Stimulated activated CD8-positive, alpha-beta memory T cell treated with anti-CD3 and anti-CD28 coated beads, Interleukin-2, amount 100 ng/mL, for 48 hours (primary cell): ENCODE data around the gene PDPK1.
"Not testable (repeated sequence)": the region's sequence is repeated elsewhere in the genome, so short reads cannot be mapped to it uniquely, and the experiment has no call there.

ENCODE experiments used
- DNase-seq, 2 donors: peaks; one replicate each; pipeline ENCODE4 v3.0.0-alpha.2; 2020; ENCODE audit warnings: low read depth in 2 of 2

PDPK1 gene

DNA sequence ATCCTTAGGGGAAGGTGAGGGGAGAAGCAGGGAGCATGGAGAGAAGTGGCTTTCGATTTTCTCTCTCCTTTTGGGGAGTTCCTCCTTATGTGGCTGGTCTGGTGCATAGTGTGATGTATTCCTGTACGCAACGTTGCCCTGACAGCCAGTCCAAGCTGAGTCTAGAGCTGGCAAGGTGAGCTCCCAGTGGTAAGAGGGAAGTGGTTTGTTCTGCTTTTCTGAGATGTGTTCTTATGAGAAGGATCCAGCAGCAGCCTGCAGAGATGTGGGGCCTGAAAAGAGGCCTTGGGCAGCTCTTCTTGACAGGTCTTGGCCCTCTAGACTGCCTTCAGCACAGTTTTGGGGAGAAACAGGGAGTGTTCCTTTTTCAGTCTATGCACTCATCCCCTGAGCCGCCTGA, 3.1 kb downstream of the PDPK1 start:
- DNase-seq, result not testable (repeated sequence)

DNA sequence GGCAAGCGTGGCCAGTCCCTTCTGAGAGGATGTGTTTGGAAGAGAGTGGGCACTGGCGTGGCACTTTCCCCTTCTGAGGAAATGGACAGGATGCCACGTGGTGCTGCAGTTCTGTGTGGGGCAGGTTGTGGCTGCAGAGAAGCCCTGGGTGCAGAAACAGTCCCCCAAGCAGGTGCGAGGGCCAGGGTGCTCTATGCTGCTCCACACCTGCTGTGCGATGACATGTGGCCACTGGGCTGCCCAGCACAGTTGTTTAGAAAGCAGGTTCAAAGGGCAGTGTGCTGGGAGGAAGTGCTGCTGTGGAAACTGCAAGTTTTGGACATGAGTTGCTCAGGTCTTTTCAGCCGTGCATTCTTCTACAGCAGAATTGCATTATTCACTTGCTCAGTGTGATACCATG, 3.6 kb downstream of the PDPK1 start:
- DNase-seq, result not testable (repeated sequence)

DNA sequence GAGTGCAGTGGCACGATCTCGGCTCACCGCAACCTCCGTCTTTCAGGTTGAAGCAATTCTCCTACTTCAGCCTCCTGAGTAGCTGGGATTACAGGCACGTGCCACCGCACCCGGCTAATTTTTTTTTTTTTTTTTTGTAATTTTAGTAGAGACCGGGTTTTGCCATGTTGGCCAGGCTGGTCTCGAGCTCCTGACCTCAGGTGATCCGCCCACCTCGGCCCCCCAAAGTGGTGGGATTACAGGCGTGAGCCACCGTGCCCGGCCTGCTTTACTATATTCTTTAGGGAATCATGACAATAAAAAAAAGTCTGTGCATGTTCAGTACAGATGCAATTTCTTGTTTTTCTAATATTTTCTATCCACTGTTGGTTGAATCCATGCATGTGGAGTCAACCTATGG, 6.0 kb downstream of the PDPK1 start:
- DNase-seq, result not testable (repeated sequence)

DNA sequence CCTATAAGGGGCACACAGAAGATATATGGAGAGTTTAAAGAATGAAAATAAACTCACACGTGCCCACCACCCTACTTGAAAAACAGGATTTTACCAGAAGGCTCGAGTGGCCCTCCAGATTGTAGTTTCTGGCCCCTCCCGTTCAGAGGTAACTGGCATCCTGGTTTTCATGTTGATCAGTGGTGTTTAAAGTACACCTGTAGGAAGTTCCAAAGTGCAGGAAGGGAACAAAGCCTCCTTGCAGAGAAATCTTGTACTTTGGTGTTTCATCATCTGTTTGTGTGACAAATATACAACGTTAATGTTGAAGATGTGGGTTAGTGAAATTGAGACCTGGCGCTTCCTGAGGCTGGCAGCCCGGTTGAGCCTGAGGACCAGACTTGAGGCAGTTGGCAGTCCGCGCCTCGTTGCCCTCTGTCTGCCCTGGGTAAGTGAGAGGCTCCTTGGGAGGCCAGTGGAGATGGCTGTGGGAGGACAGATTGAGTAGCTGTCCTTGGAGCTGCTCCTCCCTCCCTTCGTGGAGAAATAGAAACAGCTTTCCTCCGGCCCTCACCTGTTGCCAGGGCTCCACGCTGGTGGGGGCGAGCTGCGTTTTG, 12.6 kb downstream of the PDPK1 start:
- DNase-seq, result not testable (repeated sequence)

DNA sequence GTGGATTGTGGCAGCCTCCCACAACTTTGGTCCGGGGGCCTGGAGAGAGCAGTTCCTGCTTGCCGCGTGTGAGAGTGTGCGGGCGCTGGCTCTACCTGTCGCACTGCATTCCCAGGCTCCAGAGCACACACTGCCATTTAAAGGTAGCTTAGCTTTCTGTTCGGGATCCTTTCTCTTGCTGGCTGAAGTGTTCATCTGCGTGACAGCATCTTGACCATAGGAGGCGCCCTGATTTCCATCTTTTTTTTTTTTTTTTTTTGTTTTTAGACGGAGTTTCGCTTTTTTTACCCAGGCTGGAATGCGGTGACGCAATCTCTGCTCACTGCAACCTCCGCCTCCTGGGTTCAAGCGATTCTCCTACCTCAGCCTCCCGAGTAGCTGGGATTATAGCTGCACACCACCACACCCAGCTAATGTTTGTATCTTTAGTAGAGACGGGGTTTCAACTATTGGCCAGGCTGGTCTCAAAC, 13.6 kb downstream of the PDPK1 start:
- not testable (repeated sequence) for DNase-seq

DNA sequence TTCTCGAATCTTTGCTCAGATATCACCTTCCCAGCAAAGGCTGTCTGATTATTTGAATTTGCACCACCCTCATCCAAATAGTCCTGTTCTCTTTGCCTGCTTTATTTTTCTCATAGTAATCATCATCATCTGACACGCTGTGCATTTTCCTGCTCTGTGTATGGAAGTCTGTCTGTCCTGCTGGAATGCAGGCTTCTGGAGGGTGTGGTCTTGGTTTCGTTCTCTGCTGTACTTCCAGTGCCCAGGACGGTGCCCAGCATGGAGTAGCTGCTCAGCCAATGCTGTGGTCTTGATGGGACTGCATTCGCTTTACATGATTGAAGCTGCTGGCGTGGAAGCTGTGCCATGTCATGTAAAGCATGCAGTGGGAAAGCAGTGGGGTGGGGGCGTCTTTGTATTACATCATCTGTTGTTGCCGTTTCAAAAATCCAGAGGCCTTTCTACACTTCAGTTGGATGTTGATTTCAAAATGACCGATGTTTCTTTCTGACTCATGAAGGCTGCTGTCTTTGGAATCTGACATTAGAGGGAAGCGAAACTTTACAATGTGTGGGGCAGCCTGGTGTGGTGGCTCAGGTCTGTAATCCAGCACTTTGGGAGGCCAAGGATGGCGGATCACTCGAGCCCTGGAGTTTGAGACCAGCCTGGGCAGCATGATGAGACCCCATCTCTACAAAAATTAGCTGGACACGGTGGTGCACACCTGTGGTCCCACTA, 17.0 kb downstream of the PDPK1 start:
- DNase-seq, result not testable (repeated sequence)

DNA sequence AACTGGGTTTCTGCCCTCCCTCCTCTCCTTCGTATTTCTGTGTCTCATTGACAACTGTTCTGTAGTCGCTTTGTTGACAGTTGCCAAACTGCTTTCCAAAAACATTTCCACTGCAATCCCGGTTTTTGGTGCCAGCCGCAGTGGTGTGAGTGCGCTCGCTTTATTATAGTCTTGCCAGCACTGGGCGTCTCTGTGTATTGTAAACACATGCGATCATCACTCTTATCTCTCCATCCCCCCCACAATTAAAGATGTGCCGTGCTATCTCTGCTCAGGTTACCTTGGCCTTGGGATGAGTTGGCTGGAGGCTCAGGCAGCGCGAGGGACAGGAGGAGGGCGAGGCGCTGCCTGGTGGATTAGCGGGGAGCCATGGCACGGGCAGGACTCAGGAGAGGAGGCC, 19.3 kb downstream of the PDPK1 start:
- DNase-seq, result not testable (repeated sequence)

DNA sequence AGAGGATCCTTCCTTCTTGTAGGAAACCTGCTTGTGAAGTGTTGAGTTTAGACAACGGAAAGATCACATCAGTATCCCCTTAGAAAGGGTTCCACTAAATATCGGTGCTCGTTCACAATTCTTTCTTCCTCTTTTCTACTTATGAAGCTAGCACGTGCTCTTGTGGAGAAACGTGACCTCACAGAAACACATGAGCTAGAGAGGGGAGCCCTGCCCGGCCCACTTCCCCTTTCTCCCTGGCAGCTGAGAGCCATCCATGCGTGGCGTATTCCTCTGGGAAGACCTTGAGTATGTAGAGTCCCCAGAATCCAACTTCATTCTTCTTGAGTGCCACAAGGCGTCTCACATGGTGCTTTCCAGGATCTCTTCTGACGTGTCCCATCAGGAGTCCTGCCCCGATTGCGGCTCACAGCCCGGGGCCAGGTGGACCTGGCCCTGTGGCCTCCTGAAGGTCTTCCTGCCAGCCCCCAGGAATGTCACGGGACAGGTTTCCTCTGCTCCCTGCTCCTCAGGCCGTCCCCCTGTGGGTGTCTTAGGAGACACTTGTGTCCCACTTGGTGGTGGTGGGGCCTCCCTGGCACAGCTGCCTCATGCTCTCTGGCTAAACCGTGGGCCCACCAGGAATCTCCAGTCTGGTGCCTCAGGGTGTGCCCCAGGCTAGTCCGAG, 22.4 kb downstream of the PDPK1 start:
- DNase-seq, result not testable (repeated sequence)

DNA sequence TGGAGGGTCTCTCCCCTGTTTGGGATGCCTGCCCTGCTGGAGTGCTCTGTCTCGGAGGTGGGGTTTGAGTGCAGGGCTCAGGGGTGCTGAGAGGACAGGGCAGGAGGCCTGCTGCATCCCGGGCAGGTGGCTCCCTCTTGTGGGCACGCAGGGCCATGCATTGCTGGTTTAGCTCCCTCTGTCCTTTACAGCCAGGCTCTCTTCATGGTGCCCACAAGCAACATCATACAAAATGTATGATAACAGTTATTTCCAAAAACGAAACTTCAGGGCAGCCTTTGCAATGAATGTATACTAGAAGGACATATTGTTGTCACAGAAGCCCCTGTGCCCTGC, 22.9 kb downstream of the PDPK1 start:
- peak in 1 of 2 donors; percentile 65 for DNase-seq

DNA sequence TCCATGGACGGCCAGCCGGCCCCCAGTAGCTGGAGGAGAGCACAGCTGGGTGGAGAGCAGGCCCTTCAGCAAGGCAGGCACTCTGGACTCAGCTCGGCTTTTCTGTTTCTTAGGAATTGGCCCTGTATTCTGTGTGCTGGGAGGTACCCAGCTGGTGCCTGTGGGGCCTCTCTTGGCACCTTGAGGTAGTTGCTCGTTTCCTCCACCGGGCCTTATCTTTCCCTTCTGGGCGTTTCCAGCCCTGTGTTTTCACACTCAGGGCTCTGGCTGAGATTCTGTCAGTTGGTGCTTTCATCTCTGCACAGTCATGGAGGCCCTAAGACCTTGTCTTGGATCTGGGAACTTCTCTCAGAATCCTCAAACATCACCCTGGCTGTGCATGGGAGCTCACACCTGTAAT, 29.7 kb downstream of the PDPK1 start:
- DNase-seq, result not testable (repeated sequence)

DNA sequence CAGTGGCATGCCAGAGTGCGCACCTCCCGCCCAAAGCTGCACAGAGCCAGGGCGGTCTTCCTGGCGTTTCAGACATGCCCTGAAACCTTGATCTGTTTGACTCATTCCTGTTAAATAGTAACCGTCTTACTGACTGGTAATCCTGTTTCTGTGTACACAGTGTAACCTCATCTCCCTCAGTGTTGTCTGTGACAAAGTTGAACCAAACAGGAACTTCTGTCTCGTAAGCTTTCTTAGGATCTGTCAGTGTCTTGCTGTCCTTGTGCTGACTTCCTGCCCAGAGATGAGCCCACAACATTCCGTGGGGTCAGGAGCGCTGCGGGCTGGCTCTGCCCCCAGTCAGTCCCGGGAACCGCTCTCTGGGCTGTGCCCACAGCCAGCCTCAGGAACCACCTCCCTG, 30.8 kb downstream of the PDPK1 start:
- DNase-seq, result not testable (repeated sequence)

DNA sequence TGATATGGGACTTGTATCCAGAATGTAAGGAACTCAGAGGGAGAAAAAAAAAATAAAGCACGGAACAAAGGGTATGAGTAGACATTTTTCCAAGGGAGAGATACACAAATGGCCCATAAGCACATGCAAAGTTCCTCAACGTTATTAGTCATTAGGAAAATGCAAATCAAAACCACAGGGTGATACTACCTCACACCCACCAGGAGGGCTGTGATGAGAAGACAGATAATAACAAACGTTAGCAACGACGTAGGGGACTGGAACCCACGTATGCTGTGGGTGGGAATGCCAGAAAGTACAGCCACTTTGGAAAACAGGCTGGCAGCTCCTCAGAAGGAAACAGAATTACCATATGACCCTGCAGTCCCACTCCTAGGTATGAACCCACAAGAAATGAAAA, 34.9 kb downstream of the PDPK1 start:
- DNase-seq, result not testable (repeated sequence)

DNA sequence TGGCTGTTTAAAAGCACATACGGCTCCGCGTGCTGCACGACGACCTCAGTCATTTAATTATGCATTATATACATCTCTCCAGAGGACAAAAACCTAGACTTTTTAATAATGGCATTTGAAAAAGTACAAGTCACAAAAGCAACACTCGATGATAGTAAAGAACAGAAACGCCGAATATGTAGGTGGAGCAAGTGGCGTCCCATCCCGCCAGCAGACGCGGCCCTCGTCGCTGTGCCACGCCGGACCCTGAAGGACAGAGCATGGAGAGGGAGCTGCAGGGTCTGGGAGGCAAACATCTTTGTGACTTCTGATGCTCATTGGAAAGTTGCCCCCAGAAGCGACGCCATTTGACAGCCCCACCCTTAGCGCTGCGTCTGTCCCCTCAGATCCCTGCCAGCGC, 38.0 kb downstream of the PDPK1 start:
- DNase-seq, result not testable (repeated sequence)

DNA sequence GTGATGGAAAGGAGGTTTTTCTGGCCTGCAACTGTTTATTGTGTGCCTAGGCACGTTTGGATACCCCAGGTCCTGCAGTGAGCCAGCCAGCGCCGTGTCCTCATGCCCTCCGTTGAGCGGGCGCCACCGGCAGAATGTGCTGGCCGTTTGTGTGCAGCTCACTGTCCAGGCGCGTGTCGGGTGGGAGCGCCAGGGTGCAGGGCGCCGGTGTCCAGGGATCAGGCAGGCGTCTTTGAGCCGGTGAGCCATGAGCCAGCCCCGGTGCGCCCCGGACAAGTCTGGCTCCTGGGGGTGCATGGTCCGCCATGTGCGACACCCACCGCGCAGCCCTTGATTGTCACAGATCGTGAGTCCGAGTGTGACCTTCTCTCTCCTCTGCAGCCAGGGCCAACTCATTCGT, 39.2 kb downstream of the PDPK1 start:
- DNase-seq, result not testable (repeated sequence)

DNA sequence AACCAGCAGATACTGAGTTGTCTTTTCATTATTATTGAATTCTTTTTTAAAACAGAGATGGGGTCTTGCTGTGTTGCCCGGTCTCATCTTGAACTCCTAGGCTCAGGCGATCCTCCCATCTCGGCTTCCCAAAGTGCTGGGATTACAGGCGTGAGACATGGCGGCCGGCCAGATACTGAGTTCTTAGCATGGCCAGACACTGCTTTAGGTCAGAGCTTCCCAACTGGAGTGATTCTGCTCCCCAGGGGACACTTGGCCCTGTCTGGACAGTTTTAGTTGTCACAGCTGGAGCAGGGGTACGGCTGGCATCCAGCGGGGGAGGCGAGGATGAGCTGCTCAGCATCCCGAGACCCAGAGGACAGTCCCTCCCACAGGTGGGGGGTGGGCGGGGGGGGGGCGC, 41.1 kb downstream of the PDPK1 start:
- not testable (repeated sequence) for DNase-seq

DNA sequence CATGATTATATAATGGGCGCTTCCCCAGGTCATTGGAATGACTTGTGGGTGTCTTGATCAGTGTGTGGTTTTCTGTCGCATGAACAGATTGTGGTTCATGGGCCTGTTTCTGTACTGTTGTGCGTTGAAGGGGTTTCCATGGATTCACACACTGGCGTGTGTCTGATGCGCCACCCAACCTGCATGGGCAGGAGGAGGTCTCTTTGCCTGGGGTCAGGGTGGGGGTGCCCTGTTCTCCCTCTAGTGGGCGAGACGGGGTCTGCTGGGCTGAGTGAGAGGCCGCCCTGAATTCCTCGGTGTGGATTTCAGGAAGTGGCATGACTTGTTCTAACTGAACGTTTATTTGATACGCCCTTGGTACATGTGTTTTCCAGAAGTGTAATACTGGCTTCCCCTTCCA, 42.3 kb downstream of the PDPK1 start:
- DNase-seq, result not testable (repeated sequence)

DNA sequence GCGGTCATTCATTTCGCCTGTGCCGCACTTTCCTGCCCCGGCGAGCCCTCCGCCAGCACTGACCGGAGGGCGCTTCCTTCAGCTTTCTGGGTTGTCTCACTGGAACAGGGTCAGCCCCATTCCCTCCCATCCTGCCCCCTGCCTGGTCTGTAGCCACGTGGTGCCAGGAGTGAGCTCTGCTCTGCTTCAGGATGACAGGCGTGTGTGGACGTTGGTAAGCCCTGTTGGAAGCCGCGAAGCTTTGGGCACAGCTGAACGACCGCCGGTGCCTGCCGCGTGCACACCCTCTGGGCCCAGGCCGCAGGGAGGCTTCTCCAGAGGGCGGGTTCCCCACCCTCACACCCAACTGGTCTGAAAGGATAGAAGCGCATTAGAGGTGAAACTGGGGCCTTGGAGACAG, 43.0 kb downstream of the PDPK1 start:
- not testable (repeated sequence) for DNase-seq

DNA sequence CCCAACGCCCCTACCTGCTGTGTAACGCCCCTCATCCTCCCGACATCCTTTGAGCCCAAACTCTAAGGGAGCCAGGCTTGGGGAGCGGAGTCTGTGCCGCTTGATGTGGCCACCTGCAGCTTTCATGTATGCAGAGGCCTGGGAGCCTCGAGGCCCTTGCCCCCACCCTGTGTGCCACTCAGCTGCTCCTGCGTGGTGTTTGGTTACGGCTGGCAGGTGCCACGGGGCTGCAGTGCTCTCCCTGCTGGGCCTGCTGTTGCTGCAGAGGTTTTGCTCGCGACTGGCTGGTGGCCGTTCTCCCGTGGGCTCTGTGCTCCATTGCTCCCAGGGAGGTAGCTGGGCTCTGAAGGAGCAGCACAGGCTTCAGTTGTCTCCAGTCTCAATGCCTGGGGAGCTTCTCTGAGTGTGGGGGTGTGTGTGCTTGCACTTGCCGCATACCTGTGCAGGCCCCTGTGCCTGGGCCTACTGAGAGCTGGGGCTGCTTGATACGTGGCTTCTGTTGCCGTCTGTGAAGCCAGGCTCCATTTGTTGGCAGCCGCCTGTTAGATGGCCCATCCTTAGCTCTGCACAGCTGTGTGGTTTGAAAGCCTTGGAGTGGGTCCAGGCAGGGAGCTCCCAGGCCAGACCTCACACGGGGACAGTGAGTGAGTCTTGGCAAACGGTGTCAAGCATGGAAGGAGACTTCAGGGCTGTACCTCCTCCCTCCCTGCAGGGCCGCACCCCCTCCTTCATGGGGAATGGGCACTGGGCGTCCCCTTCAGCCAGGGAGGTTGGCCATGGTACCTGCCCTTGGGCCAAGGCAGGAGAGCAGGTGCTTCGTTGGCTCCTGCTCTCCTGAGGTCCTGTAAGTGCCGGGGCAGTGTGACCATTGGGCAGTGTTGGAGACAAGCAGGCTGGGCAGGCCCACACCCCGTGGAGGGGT, 47.2 kb downstream of the PDPK1 start:
- no peak for DNase-seq

DNA sequence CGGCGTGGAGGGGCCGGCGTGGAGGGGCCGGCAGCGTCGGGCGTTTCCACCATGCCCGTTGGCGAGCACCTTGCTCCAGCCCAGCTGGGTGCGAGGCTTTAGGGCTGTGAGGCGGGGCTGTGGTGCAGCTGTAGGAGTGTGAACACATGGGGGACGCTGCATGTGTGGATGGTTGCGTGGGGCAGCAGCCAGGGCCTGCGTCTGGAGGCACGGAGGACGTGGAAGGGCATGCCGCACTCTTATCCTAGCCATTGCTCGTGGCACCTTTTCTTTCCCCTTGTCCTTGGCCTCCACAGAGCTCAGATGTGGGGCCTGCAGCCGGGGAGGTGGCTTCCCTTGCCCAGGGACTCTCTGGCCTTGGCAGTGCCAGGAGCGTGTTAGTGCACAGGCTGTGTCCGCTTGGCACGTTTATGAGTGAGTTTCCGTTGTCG, 47.8 kb downstream of the PDPK1 start:
- no peak for DNase-seq

DNA sequence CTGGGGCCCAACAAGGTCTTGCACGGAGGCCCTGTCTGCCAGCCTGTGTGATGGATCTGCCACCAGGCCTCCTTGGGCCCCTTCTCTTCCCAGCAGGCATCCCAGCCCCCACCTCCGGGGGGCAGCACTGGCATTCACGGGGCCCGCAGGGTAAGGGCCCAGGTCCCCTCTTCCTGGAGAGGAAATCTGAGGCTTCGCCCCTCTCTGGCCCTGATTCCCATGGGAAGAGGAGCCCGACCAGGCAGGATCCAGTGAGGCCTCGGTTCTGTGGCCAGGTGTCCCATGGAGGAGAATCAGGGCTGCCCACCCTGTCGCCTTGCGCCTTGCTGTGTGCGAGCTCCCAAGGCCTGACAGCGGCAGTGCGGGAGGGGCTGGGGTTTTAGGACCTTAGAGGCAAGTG, 48.4 kb downstream of the PDPK1 start:
- DNase-seq, result no peak

DNA sequence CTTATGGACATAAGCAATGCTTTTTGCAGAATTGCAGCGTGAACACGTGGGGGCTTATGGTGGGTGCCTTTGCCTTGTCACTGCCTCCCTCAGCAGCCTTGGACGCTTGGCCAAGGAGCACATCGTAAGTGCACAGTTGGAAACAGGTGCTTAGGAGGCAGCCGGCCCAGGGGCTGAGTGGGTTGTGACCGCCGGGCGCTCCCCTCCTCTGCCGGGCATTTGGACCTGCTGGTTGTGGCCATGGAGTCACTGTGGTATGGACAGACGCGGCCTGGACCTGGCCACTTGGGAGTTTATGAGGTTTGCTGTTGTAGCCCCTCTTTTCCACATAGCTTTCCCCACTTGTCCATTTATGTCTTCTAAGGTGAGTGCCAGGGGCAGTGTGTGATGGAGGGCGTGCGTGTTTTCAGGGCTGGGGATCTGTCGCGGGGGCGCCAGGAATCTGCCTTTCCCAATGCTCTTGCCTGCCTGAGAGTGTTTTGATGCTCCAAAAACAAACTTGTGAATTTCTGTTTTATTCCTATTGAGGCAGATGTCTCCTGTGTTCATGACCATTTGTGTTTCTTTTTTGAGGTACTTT, 49.2 kb downstream of the PDPK1 start:
- DNase-seq, result no peak
